GM20431 (cell line): ENCODE data around the gene DDX39B.
"Not testable (repeated sequence)": the region's sequence is repeated elsewhere in the genome, so short reads cannot be mapped to it uniquely, and the experiment has no call there.

Source experiments
- in situ Hi-C: fragments of 300-500 bp; cut with MseI, MboI; formaldehyde crosslinking; loops from one replicate; pipeline ENCODE4 v1.15.0; 2020; ENCODE audit warnings: low sequenced_read_pairs; ENCODE audit not compliant: unreplicated experiment

Gene DDX39B

GRCh38 chr6:31541658-31542521 lies at the start of gene DDX39B:
Gene DDX39B, minus strand, starts transcription at chr6:31542003. Its CDS starts 1,471 bp downstream, at chr6:31540532.
- in situ Hi-C loops: no loop called here

GRCh38 chr6:31590691-31591090 lies 48.9 kb upstream of the DDX39B start:
- in situ Hi-C loops: not testable (repeated sequence)

- in situ Hi-C loops: no loop called here
Measured at GRCh38 chr6:31588871-31589650, 47.3 kb upstream of the DDX39B start.

GRCh38 chr6:31587791-31588777 lies 46.3 kb upstream of the DDX39B start:
- in situ Hi-C loops: no loop called here

- in situ Hi-C loops: no loop called here
Measured at GRCh38 chr6:31586599-31587281, 44.9 kb upstream of the DDX39B start.

GRCh38 chr6:31586008-31586407 lies 44.2 kb upstream of the DDX39B start, which contains the start of gene LST1:
Gene LST1, plus strand, starts transcription at chr6:31586277. Its CDS starts 1,023 bp downstream, at chr6:31587300.
- in situ Hi-C loops: no loop called here

GRCh38 chr6:31585491-31585890 lies 43.7 kb upstream of the DDX39B start:
- in situ Hi-C loops: no loop called here

GRCh38 chr6:31582230-31582643 lies 40.4 kb upstream of the DDX39B start, which contains the start of gene LTB:
Gene LTB, minus strand, starts transcription at chr6:31582424. Its CDS starts 7 bp downstream, at chr6:31582417.
- in situ Hi-C loops: no loop called here

GRCh38 chr6:31581434-31582229 lies 39.8 kb upstream of the DDX39B start:
- in situ Hi-C loops: no loop called here

GRCh38 chr6:31580807-31581433 lies 39.1 kb upstream of the DDX39B start:
- in situ Hi-C loops: no loop called here

GRCh38 chr6:31580438-31580740 lies 38.6 kb upstream of the DDX39B start:
- in situ Hi-C loops: no loop called here

GRCh38 chr6:31579546-31580437 lies 38.0 kb upstream of the DDX39B start:
- in situ Hi-C loops: no loop called here

GRCh38 chr6:31579119-31579505 lies 37.3 kb upstream of the DDX39B start:
- in situ Hi-C loops: no loop called here

GRCh38 chr6:31578184-31579118 lies 36.6 kb upstream of the DDX39B start:
- in situ Hi-C loops: no loop called here

GRCh38 chr6:31577579-31577966 lies 35.8 kb upstream of the DDX39B start:
- in situ Hi-C loops: no loop called here

GRCh38 chr6:31576897-31577578 lies 35.2 kb upstream of the DDX39B start:
- in situ Hi-C loops: no loop called here
